HEK293 (cell line): ENCODE data around the gene AGAP1.
A peak's percentile ranks its signal among the peaks of the same experiment; 100 is the strongest.

Experiments
- CTCF ChIA-PET: fragments of 350-600 bp; formaldehyde crosslinking; extraction: SDS; loops from one replicate; lab custom pipeline; 2021; ENCODE audit warnings: antibody characterized with exemption; lab: Yijun Ruan, JAX
- POLR2A ChIA-PET: fragments of 300-600 bp; formaldehyde crosslinking; extraction: SDS; loops from one replicate; lab custom pipeline; 2020; ENCODE audit warnings: antibody characterized with exemption, inconsistent platforms; lab: Yijun Ruan, JAX
- H3K27ac ChIP-seq: fragments of 200-500 bp; sonication (Bioruptor generic); 2 replicates; pipeline ENCODE4 v1.5.1; 2014; ENCODE audit warnings: low read depth, low read length, control low read depth, inconsistent platforms; ENCODE audit errors: extremely low read depth
- H3K36me3 ChIP-seq, 2 experiments: fragments of 200-500 bp in 1 of 2; sonication (Bioruptor generic) in 1 of 2; 1 replicate in 1 of 2; 2 replicates in 1 of 2; pipeline ENCODE4 v1.5.1; 2014 to 2017; ENCODE audit warnings: inconsistent platforms in 2 of 2, low read length in 2 of 2; ENCODE audit not compliant: control insufficient read depth in 2 of 2, insufficient read depth in 1 of 2
- H3K4me1 ChIP-seq: fragments of 200-500 bp; sonication (Bioruptor generic); 2 replicates; pipeline ENCODE4 v1.5.1; 2014; ENCODE audit warnings: mild to moderate bottlenecking, low read length, inconsistent platforms; ENCODE audit not compliant: control insufficient read depth, insufficient read depth
- H3K4me3 ChIP-seq: 2 replicates; pipeline ENCODE4 v1.5.1; 2011; ENCODE audit warnings: low read depth, mild to moderate bottlenecking, control low read depth, low read length, moderate library complexity
- H3K9me3 ChIP-seq: fragments of 200-500 bp; sonication (Bioruptor generic); 2 replicates; pipeline ENCODE4 v1.5.1; 2014; ENCODE audit warnings: low read depth, low read length, inconsistent platforms; ENCODE audit not compliant: control insufficient read depth, insufficient read depth
- CTCF ChIP-seq: fragments of 450-650 bp; formaldehyde crosslinking; IDR thresholded peaks from 2 replicates; pipeline ENCODE4 v1.5.1; 2016; ENCODE audit warnings: missing biosample characterization, missing genetic modification characterization
- GLIS2 ChIP-seq: fragments of 450-650 bp; formaldehyde crosslinking; IDR thresholded peaks from 2 replicates; pipeline ENCODE4 v1.5.1; 2016; ENCODE audit warnings: missing biosample characterization, missing genetic modification characterization
- HOXD13 ChIP-seq: sonication (generic); formaldehyde crosslinking; IDR thresholded peaks from 2 replicates; pipeline ENCODE4 v1.8.0; 2022; ENCODE audit warnings: missing genetic modification reagents, borderline replicate concordance
- INSM2 ChIP-seq: fragments of 450-650 bp; formaldehyde crosslinking; IDR thresholded peaks from 2 replicates; pipeline ENCODE4 v1.5.1; 2016; ENCODE audit warnings: missing biosample characterization, missing genetic modification characterization
- OSR2 ChIP-seq: fragments of 450-650 bp; formaldehyde crosslinking; IDR thresholded peaks from 2 replicates; pipeline ENCODE4 v1.5.1; 2016; ENCODE audit warnings: missing biosample characterization, missing genetic modification characterization
- PBX3 ChIP-seq: sonication (generic); formaldehyde crosslinking; IDR thresholded peaks from 2 replicates; pipeline ENCODE4 v1.8.1; 2022; ENCODE audit warnings: mild to moderate bottlenecking, moderate library complexity, missing genetic modification reagents
- TRIM28 ChIP-seq: IDR thresholded peaks from 2 replicates; pipeline ENCODE4 v1.6.1; 2011; ENCODE audit warnings: low read length, control low read depth, borderline replicate concordance
- ZBTB17 ChIP-seq: fragments of 450-650 bp; formaldehyde crosslinking; IDR thresholded peaks from 2 replicates; pipeline ENCODE4 v1.5.1; 2016; ENCODE audit warnings: missing biosample characterization, missing genetic modification characterization
- ZBTB20 ChIP-seq: fragments of 450-650 bp; formaldehyde crosslinking; IDR thresholded peaks from 2 replicates; pipeline ENCODE4 v1.5.1; 2016; ENCODE audit warnings: missing biosample characterization, missing genetic modification characterization
- ZBTB26 ChIP-seq: fragments of 450-650 bp; formaldehyde crosslinking; optimal IDR thresholded peaks from 2 replicates; pipeline ENCODE3; 2016; ENCODE audit warnings: missing biosample characterization, mild to moderate bottlenecking, missing genetic modification characterization
- ZBTB8A ChIP-seq: fragments of 450-650 bp; formaldehyde crosslinking; IDR thresholded peaks from 2 replicates; pipeline ENCODE4 v1.5.1; 2016; ENCODE audit warnings: missing biosample characterization, missing genetic modification characterization
- ZNF133 ChIP-seq: fragments of 450-650 bp; formaldehyde crosslinking; IDR thresholded peaks from 2 replicates; pipeline ENCODE4 v1.5.1; 2016; ENCODE audit warnings: missing biosample characterization, missing genetic modification characterization
- ZNF174 ChIP-seq: fragments of 450-650 bp; formaldehyde crosslinking; IDR thresholded peaks from 2 replicates; pipeline ENCODE4 v1.5.0; 2017; ENCODE audit warnings: missing biosample characterization, mild to moderate bottlenecking, missing genetic modification characterization
- ZNF175 ChIP-seq: fragments of 450-650 bp; formaldehyde crosslinking; IDR thresholded peaks from 2 replicates; pipeline ENCODE4 v1.5.1; 2016; ENCODE audit warnings: missing biosample characterization, missing genetic modification characterization
- ZNF23 ChIP-seq: fragments of 450-650 bp; formaldehyde crosslinking; IDR thresholded peaks from 2 replicates; pipeline ENCODE4 v1.5.1; 2016; ENCODE audit warnings: missing biosample characterization, missing genetic modification characterization, borderline replicate concordance
- ZNF239 ChIP-seq: fragments of 450-650 bp; formaldehyde crosslinking; IDR thresholded peaks from 2 replicates; pipeline ENCODE4 v1.5.1; 2016; ENCODE audit warnings: missing biosample characterization, missing genetic modification characterization
- ZNF280D ChIP-seq: fragments of 450-650 bp; formaldehyde crosslinking; IDR thresholded peaks from 2 replicates; pipeline ENCODE4 v1.5.1; 2016; ENCODE audit warnings: missing biosample characterization, missing genetic modification characterization
- ZNF335 ChIP-seq: fragments of 450-650 bp; formaldehyde crosslinking; conservative IDR thresholded peaks from 2 replicates; pipeline ENCODE4 v1.5.1; 2016; ENCODE audit warnings: missing biosample characterization, missing genetic modification characterization
- ZNF426 ChIP-seq: fragments of 450-650 bp; formaldehyde crosslinking; IDR thresholded peaks from 2 replicates; pipeline ENCODE4 v1.5.1; 2017; ENCODE audit warnings: missing biosample characterization, missing genetic modification characterization, mild to moderate bottlenecking, inconsistent platforms, moderate library complexity
- ZNF521 ChIP-seq: fragments of 450-650 bp; formaldehyde crosslinking; IDR thresholded peaks from 2 replicates; pipeline ENCODE4 v1.5.1; 2017; ENCODE audit warnings: missing biosample characterization, mild to moderate bottlenecking, missing genetic modification characterization
- ZNF560 ChIP-seq: fragments of 450-650 bp; formaldehyde crosslinking; IDR thresholded peaks from 2 replicates; pipeline ENCODE4 v1.5.1; 2017; ENCODE audit warnings: missing biosample characterization, missing genetic modification characterization, borderline replicate concordance
- ZNF830 ChIP-seq: fragments of 450-650 bp; IDR thresholded peaks from 2 replicates; pipeline ENCODE4 v1.5.0; 2018; ENCODE audit warnings: missing biosample characterization, missing genetic modification characterization, low read depth, mild to moderate bottlenecking, moderate library complexity

Gene AGAP1

GRCh38 chr2:235494716-235495372 is 1.0 kb downstream of the AGAP1 start:
- POLR2A ChIA-PET = no interaction called here
- no peak for TF ChIP-seq ZNF560 (tag by site-specific recombination)
- TF ChIP-seq GLIS2 (tag by site-specific recombination) = peak; percentile 42; the same call in 1 of the 2 replicates
- peak; percentile 43; the same call in 1 of the 2 replicates for TF ChIP-seq CTCF
- peak; percentile 15; the same call in 1 of the 2 replicates for TF ChIP-seq ZBTB8A (tag by site-specific recombination)
- peak; percentile 53; the same call in 1 of the 2 replicates for TF ChIP-seq ZNF335 (tag by site-specific recombination)
- TF ChIP-seq HOXD13 (CRISPR knock-in tag) = no peak
- TF ChIP-seq ZBTB26 (tag by site-specific recombination) = peak; percentile 80
- CTCF ChIA-PET = no interaction called here
- Histone ChIP-seq H3K4me1 (no peaks in the 10 kb centered on the region; the same call in 1 of the 2 replicates), H3K36me3 (no peaks in the 10 kb centered on the region), H3K27ac (peak overlapping the region; percentile 63; the same call in 1 of the 2 replicates), H3K9me3 (no peaks in the 10 kb centered on the region), H3K4me3 (peak overlapping the region; percentile 67)

- ChIA-PET POLR2A (no interaction called here), CTCF (no interaction called here)
- Histone ChIP-seq H3K4me3 (peak overlapping the region; percentile 67), H3K36me3 (no peaks in the 10 kb centered on the region), H3K9me3 (no peaks in the 10 kb centered on the region), H3K4me1 (no peaks in the 10 kb centered on the region; the same call in 1 of the 2 replicates), H3K27ac (no peak overlapping the region)
- no peak for TF ChIP-seq ZNF23 (tag by site-specific recombination)
- no peak for TF ChIP-seq ZNF280D (tag by site-specific recombination)
- TF ChIP-seq ZNF174 (tag by site-specific recombination) = no peak
- no peak for TF ChIP-seq OSR2
- no peak for TF ChIP-seq PBX3 (CRISPR knock-in tag)
- TF ChIP-seq ZBTB20 (tag by site-specific recombination) = peak; percentile 89
- no peak for TF ChIP-seq ZNF239
- no peak for TF ChIP-seq ZNF521 (tag by site-specific recombination)
- no peak for TF ChIP-seq ZNF830 (tag by site-specific recombination)
- no peak for TF ChIP-seq ZNF426 (tag by site-specific recombination)
- no peak for TF ChIP-seq ZNF133 (tag by site-specific recombination)
- TF ChIP-seq ZBTB17 = no peak
- no peak for TF ChIP-seq TRIM28
- TF ChIP-seq INSM2 (tag by site-specific recombination) = no peak
- TF ChIP-seq ZNF175 (tag by site-specific recombination) = no peak
- no peak for TF ChIP-seq ZBTB8A (tag by site-specific recombination)
These were observed 1.8 kb downstream of the AGAP1 start for GRCh38 chr2:235495373-235496238.
